ENCODE measurements around the gene BMP6. TPM values are rescaled to one million over a fixed set of nuclear protein-coding genes. Genes with fewer than 3 reads are reported as not detected.

The BMP6 gene
- total RNA-seq, 2 experiments from 2014 or later = not detected

DNA sequence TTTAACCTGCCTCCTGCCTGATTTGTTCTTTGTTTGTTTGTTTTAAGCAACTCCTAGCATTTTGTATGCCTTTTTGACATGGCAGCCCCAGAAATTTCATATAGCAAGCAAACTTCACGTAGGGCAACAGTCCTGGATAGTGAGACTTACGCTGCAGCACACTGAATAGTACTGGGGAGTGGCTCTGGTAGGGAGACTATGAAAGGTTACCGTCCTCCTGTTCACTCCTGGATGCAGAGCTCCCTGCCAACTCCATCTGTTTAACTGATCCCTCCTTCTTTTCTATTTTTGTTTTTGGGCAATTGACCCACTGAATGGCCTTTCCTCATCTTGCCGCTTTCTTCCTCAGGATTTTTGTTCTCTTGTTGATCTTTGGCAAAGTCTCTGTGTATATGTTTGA lies 44.5 kb upstream of the BMP6 start:
- CTCF ChIA-PET = no interaction called here
- intact Hi-C loops (cut with DNase I, micrococcal nuclease) = no loop called here
- Histone ChIP-seq H3K4me3 (ENCODE audit: low read length) (no peak overlapping the region), H3K27ac (ENCODE audit: low read depth in 1 of 2, low read length in 2 of 2) (no peak overlapping the region), H3K36me3 (ENCODE audit: insufficient read depth, low read length) (no peaks in the 10 kb centered on the region), H3K4me1 (ENCODE audit: insufficient read depth, low read length) (no peaks in the 10 kb centered on the region), H3K27me3 (ENCODE audit: control insufficient read depth in 1 of 2, insufficient read depth in 2 of 2, low read length in 2 of 2) (no peaks in the 10 kb centered on the region), H3K9me3 (ENCODE audit: control insufficient read depth in 1 of 2, insufficient read depth in 1 of 2, low read length in 2 of 2) (no peaks in the 10 kb centered on the region)
- Mint-ChIP-seq H3K4me1 (ENCODE audit: low read depth) (no peaks in the 10 kb centered on the region), H3K27ac (no peak overlapping the region), H3K36me3 (ENCODE audit: low read depth) (no peaks in the 10 kb centered on the region), H3K27me3 (peaks cover 32% of the 10 kb centered on the region), H3K4me3 (no peak overlapping the region), H3K9me3 (no peaks in the 10 kb centered on the region)
- POLR2A ChIA-PET = no interaction called here
- no peak for DNase-seq
- ATAC-seq (ENCODE audit: poor library complexity) = no peak
- TF ChIP-seq, protein P1, sequence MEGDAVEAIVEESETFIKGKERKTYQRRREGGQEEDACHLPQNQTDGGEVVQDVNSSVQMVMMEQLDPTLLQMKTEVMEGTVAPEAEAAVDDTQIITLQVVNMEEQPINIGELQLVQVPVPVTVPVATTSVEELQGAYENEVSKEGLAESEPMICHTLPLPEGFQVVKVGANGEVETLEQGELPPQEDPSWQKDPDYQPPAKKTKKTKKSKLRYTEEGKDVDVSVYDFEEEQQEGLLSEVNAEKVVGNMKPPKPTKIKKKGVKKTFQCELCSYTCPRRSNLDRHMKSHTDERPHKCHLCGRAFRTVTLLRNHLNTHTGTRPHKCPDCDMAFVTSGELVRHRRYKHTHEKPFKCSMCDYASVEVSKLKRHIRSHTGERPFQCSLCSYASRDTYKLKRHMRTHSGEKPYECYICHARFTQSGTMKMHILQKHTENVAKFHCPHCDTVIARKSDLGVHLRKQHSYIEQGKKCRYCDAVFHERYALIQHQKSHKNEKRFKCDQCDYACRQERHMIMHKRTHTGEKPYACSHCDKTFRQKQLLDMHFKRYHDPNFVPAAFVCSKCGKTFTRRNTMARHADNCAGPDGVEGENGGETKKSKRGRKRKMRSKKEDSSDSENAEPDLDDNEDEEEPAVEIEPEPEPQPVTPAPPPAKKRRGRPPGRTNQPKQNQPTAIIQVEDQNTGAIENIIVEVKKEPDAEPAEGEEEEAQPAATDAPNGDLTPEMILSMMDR (IDR thresholded peaks at IDR 0.05) = no peak

DNA sequence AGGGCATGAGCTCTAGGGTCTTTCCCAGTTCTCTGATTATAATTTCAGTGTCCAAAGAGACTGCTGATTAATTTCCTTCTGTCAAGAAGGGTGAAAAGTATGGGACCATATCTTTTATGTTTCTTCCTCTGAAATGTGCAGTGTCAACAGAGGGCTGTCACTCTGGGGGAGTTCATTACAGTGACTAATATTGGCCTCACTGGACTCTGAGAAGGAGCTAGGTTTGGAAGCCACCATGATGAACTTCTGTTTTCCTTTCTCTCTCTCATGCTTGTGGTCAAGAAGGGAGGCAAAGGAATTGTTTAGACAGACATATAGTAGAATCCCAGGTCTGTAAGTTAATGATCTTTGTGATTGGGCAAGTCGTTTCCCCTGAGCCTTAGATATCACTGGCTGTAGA lies 41.8 kb upstream of the BMP6 start:
- Histone ChIP-seq H3K4me3 (ENCODE audit: low read length) (no peak overlapping the region), H3K4me1 (ENCODE audit: insufficient read depth, low read length) (no peaks in the 10 kb centered on the region), H3K27me3 (ENCODE audit: control insufficient read depth in 1 of 2, insufficient read depth in 2 of 2, low read length in 2 of 2) (no peaks in the 10 kb centered on the region), H3K27ac (ENCODE audit: low read depth in 1 of 2, low read length in 2 of 2) (no peak overlapping the region), H3K9me3 (ENCODE audit: control insufficient read depth in 1 of 2, insufficient read depth in 1 of 2, low read length in 2 of 2) (no peaks in the 10 kb centered on the region), H3K36me3 (ENCODE audit: insufficient read depth, low read length) (no peaks in the 10 kb centered on the region)
- no peak overlapping the region for H3K4me3 Mint-ChIP-seq
- TF ChIP-seq, protein P1 (IDR thresholded peaks at IDR 0.05) = no peak
- CTCF ChIA-PET = no interaction called here
- no peaks in the 10 kb centered on the region for H3K9me3 Mint-ChIP-seq
- intact Hi-C loops (cut with DNase I, micrococcal nuclease) = no loop called here
- POLR2A ChIA-PET = no interaction called here
- no peaks in the 10 kb centered on the region for H3K36me3 Mint-ChIP-seq (ENCODE audit: low read depth)
- H3K4me1 Mint-ChIP-seq (ENCODE audit: low read depth) = no peaks in the 10 kb centered on the region
- H3K27ac Mint-ChIP-seq = no peak overlapping the region
- H3K27me3 Mint-ChIP-seq = peaks cover 47% of the 10 kb centered on the region
- no peak for DNase-seq
- no peak for ATAC-seq (ENCODE audit: poor library complexity)

DNA sequence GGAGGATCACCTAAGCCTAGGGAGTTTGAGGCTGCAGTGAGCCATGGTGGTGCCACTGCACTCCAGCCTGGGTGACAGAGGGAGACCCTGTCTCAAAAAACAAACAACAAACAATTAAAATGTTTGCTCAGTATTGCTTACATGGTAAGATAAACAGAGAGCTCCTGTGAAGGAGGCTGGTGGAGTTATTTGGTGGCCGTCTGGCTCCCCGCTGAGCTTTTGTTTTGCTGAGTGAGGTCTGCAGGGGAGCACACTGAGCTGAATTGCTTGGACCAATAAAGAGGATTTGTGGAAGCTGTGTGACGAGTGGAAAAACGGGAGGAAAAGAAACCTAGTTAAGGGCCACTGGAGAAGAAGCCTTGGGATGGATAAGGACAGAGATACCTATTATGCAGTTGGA lies 41.1 kb upstream of the BMP6 start:
- ATAC-seq (ENCODE audit: poor library complexity) = no peak
- intact Hi-C loops (cut with DNase I, micrococcal nuclease) = no loop called here
- Histone ChIP-seq H3K27ac (ENCODE audit: low read depth in 1 of 2, low read length in 2 of 2) (no peak overlapping the region), H3K27me3 (ENCODE audit: control insufficient read depth in 1 of 2, insufficient read depth in 2 of 2, low read length in 2 of 2) (no peaks in the 10 kb centered on the region), H3K36me3 (ENCODE audit: insufficient read depth, low read length) (no peaks in the 10 kb centered on the region), H3K4me1 (ENCODE audit: insufficient read depth, low read length) (no peaks in the 10 kb centered on the region), H3K4me3 (ENCODE audit: low read length) (no peak overlapping the region), H3K9me3 (ENCODE audit: control insufficient read depth in 1 of 2, insufficient read depth in 1 of 2, low read length in 2 of 2) (no peaks in the 10 kb centered on the region)
- peaks cover 48% of the 10 kb centered on the region for H3K27me3 Mint-ChIP-seq
- no peaks in the 10 kb centered on the region for H3K4me1 Mint-ChIP-seq (ENCODE audit: low read depth)
- ChIA-PET POLR2A (no interaction called here), CTCF (no interaction called here)
- no peaks in the 10 kb centered on the region for H3K36me3 Mint-ChIP-seq (ENCODE audit: low read depth)
- H3K9me3 Mint-ChIP-seq = no peaks in the 10 kb centered on the region
- DNase-seq = no peak
- TF ChIP-seq, protein P1 (IDR thresholded peaks at IDR 0.05) = no peak
- no peak overlapping the region for H3K27ac Mint-ChIP-seq
- H3K4me3 Mint-ChIP-seq = no peak overlapping the region

All from CD4-positive, alpha-beta T cell (primary cell).